HG02623 (cell line): Measurements from ENCODE around the gene CD200.
A peak's percentile ranks its signal among the peaks of the same experiment; 100 is the strongest.
"Not testable (repeated sequence)": the region's sequence is repeated elsewhere in the genome, so short reads cannot be mapped to it uniquely, and the experiment has no call there.

Experiments
- ATAC-seq: cut with Tn5 transposase; IDR thresholded peaks from one replicate; pipeline ENCODE4 v1.9.1; 2021; ENCODE audit warnings: moderate library complexity; ENCODE audit not compliant: unreplicated experiment

Gene CD200

DNA sequence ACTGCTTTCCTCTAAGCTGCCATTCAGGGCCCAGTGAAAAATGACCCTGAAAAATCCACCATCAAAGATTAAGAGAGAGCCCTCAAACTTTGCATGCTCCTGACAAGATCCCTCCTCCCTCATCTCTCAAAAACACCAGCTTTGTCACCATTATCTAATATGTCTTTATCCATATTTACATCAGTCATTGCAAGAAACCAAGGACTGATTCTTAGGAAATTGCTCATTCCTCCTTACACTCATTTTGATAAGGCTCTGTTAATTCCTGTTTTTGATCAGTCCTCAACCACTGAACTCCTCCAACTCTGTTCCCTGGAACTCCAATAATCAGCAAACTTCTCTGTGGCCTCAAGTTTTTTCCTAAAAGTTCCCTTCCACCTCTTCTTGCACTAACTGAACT is 51.8 kb downstream of the CD200 start:
- ATAC-seq: no peak

DNA sequence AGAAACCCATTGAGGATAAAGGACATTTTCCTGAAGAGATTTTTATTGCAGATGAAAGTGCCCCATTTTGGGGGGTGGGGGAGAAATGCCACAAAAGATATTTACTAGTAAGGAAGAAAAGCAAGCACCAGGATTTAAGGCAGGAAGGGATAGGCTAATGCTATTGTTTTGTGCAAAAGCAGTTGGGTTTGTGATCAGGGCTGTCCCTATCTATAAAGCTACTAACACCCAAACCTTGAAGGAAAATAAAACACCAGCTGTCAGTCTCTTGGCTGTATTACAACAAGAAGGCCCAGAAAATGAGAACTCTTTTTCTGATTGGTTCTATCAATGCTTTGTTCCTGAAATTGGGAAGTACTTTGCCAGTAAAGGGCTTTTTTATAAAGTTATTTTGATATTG is 56.0 kb downstream of the CD200 start:
- ATAC-seq: no peak

DNA sequence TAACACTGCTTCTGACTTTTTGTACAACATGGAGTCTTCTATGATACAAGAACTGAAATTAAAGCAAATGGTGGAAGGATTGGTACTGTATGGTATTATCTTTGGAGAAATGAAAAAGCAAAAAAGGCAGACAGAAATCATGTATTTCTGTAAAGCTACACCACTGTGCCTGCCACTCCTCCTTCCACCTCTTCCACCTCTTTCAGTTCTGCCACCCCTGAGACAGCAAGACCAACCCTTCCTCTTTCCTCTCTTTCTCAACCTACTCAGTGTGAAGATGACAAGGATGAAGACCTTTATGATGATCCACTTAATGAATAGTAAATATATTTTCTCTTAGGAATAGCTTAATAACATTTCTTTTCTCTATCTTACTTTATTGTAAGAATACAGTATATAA is 57.0 kb downstream of the CD200 start:
- ATAC-seq: no peak

DNA sequence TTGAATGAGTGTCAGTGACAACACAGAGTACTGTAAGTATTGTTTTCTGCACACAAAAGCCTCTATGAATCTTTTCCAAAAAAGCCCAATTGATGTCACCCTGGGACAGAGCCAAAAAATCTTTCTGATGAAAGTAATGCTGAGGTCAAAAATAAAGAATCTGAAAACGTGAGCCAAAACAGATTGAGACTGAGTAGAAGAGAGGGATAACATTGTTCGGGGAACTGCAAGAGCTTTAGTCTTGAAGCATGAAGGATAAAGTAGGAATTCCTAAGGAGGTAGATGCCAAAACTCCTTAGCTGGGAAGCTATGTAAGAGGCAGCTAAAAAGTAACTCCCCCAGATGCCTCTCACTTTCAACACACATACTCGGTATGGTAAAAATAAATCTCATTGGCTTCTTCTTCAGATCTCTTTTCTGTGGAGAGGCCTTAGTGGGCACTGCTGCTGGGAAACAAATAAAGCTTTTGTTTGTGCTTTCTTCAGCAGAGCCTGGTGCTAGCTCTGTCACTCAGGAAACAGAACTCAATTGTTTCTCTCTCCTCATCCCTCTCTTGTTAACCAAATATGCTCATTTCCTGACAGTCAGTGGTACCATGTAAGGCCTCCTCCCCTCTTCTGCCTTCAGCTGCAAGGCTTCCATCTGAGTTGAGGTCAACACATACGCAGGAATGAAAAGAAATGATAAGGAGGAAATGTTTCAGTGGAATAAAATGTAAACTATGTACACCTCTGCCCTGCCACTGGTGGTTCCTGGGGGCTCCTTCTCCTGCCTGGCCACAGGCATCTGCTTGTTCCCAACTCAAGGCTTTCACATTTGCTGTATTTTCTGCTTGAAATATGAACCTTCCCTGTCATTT is 58.1 kb downstream of the CD200 start:
- ATAC-seq: peak; percentile 67

DNA sequence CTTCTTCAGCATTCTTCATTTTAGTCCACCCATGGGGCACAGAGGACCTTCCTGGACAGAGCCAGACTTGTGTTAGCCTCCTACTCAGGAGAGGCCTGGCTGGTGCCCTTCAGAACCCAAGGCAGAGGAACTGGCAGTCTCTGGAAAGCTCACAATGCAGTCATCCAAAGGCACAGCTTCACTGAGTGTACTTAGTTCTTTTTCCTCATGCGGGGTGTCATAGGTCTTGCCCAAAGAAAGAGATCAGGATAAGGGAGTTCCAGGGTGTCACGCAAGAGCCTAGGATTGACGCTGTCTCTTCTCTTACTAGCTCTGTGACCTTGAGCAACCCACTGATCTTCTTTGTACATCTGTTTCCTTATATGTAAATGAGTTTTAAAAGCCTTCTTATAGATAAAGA is 58.7 kb downstream of the CD200 start:
- ATAC-seq: no peak

DNA sequence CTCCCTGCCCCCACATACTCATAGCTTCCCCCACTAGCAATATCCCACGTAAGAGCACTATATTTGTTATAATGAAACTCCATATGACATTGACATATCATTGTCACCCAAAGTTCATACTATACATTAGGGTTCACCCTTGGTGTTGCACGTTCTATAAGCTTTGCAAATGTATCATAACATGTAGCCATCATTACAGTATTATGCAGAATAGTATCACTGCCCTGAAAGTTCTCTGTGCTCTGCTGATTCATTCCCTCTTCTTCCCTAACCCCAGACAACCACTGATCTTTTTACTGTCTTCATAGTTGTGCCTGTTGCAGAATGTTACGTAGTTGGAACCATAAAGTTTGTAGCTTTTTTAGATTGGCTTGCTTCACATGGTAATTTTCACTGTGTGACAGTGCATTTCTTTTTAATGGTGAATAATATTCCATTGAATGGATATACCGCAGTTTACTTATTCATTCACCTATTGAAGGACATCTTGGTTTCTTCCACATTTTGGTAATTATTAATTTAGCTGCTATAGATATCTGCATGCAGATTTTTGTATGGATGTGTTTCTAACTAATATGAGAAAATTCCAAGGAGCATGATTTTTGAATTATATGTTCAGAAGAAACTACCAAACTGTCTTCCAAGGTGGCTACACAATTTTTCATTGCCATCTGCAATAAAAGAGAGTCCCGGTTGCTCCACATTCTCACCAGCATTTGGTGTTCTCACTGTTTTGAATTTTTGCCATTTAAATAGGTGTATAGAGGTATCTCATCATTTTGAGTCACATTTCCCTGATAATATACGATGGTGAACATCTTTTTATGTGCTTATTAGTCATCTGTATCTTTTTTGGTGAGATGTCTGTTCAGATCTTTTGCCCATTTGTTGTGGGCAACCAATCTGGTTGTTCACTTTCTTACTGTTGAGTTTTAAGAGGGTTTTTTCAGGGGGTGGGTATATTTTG is 59.7 kb downstream of the CD200 start:
- ATAC-seq: no peak

DNA sequence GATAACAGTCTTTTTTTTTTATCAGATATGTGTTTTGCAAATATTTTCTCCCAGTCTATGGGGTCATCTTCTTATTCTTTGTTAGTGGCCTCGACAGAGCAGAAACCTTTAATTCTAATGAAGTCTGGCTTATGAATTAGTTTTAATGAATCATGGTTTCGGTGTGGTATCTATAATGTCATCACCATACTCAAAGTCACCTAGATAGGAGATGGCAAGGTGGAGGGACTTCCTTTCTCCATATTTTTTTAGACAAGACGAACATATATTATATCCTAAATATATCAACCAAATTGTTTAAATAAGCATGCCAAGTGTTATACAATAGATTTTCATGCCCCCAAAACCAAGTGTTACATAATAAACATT is 60.4 kb downstream of the CD200 start:
- ATAC-seq: no peak

DNA sequence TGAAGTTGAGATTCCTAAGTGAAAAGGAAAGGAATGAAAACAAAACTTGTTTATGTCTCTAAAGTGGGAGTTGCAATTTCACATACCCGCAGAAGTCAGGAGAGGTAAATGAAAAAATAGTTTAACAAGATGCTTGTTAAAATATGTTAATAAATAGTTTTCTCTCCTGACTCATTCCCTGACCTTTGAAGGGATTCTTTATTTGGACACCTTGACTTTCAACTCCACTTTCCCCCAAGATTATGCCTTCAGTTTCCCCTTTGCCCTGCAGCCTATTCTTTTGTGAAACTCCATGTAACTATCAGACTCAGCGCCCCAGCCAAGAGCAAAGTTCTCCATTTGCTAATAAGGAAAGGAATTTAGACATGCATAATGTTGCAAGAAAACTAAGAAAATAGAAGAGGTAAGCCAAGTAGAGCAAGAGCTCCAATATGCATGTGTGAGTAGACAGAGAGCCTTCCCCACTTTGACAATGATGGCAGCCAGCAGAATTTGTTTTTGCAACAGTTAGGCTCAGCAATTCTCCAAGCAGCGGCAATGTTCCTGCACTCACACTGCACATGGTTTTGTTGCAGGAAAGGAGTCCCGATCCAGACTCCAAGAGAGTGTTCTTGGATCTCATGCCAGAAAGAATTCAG is 61.2 kb downstream of the CD200 start:
- no peak for ATAC-seq

DNA sequence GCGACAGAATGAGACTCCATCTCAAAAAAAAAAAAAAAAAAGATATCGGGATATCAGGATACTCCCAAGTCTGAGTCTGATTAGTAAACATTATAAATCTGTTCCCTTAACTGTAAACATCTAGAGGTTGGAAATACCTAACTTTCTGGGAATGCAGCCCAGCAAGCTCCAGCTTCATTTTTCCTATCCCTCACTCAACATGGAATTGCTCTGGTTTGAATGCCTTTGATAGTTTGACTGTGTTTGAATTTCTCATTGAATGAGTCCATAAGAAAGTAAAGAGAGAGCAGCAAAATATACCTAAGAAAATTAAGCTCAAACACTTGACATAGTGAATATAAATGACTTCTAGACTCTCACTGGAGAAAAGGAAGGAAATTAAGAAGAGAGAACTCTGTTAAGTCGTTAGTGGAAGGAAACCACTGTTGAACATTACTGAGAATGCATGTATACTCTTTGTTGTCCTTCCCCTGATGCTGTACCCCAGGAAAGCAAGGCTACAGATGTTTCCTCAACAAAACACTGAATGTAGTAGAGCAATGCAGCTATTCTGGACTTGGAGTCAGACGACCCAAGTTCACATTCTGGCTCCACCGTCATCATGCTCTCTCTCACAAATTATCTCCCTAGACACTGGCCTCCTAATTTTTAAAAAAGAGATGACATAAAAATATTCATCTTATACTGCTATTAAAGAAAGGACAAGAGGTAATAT is 62.4 kb downstream of the CD200 start:
- no peak for ATAC-seq

DNA sequence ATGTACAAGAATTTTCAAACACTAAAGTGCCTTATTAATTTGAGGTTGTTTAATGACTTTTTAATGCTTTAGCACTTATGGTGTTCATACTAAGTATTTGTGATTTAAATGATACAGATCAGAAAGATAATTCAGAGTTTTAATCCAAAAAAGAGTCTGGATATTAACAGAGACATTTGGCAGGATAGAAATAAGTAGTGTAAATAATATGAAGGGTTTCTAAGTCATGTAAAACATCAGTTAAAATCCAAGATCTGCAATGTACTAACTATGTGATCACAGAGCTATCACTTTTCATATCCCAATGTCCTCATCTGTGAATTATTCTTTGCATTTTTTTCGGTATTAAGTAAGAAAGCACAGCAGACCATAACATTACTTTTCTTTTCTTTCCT is 62.9 kb downstream of the CD200 start:
- no peak for ATAC-seq

DNA sequence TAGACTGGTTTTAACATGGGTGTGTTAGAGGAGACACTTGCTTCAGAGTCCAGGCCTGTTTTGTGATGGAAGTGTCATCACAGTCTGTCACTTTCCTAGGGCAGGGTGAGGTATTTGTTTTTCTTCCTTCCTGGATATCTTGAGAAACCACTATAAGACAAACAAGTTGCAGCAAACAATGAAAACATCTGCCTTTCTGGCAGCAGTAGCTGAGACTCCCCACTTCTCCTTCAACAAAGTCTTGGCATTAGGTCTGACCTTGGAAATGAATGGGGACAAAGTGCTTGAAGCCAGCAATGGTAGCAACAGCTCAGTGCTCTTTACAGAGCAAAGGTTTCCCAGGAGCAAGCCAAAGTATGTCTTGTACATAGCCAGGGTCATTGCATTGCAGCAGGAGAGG is 64.6 kb downstream of the CD200 start:
- ATAC-seq: no peak

DNA sequence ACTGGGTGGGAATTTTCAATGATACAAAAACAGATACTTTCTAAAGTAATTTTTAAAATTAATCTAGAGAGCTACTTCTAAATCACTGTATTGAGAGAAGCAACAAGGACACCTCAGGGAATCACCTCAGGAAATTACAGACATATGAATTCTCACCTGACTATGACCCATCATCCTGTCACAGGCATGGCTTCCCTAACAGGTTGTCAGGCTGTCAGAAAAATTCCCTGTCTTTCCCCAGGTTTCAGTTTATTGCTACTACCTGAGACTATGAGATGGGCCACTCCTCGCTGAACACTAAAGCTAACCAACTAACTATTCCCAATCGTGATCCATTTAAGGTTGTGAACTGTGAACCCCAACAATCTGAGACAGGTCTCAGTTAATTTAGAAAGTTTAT is 66.1 kb downstream of the CD200 start:
- no peak for ATAC-seq

DNA sequence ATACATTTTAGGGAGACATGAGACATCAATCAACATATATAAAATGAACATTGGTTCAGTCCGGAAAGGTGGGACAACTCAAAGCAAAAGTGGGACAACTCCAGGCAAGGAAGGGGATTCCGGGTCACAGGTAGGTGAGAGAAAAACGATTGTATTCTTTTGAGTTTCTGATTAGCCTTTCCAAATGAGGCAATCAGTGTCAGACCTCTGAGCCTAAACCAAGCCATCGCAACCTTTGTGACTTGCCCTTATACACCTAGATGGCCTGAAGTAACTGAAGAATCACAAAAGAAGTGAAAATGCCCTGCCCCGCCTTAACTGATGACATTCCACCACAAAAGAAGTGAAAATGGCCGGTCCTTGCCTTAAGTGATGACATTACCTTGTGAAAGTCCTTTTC is 66.6 kb downstream of the CD200 start:
- ATAC-seq: not testable (repeated sequence)

DNA sequence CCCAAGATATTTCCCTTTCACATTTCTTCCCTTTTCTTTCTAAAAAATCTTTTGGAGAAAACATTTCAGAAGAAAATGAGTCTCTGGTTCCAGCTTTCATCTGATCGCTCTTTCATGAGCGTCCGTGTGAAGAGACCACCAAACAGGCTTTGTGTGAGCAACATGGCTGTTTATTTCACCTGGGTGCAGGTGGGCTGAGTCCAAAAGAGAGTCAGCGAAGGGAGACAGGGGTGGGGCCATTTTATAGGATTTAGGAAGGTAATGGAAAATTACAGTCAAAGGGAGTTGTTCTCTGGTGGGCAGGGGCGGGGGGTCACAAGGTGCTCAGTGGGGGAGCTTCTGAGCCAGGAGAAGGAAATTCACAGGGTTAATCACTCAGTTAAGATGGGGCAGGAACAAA is 67.4 kb downstream of the CD200 start:
- ATAC-seq: not testable (repeated sequence)

DNA sequence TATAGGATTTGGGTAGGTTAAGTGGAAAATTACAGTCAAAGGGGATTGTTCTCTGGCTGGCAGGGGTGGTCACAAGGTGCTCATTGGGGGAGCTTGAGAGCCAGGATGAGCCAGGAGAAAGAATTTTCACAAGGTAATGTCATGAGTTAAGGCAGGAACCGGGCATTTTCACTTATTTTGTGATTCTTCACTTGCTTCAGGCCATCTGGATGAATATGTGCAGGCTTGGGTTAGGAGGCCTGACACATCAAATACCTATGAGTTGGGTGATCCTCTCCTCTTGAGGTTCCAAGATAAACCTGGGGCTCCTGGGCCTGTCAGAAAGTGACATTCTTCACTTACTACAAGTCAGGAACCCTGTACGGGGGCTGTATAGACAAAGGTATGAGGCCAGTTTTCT is 68.7 kb downstream of the CD200 start:
- no peak for ATAC-seq

DNA sequence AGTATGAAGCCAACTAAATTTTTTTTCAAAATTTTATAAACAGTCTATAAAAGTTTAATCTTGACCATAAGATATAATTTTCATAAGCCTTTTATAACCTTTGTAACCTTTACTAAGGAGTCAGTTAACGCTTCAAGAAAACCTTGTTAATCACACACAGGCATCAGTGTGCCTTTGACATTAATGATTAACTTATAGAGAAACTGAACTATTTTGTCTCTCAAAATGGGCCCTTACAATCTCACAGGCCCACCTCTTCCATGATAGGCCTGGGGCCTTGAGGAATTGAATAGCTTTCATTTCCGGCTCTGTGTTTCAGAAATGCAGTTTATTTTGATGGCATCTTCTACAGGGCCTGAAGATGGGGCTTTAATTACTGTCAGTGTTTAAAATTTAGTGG is 70.1 kb downstream of the CD200 start:
- ATAC-seq: no peak

DNA sequence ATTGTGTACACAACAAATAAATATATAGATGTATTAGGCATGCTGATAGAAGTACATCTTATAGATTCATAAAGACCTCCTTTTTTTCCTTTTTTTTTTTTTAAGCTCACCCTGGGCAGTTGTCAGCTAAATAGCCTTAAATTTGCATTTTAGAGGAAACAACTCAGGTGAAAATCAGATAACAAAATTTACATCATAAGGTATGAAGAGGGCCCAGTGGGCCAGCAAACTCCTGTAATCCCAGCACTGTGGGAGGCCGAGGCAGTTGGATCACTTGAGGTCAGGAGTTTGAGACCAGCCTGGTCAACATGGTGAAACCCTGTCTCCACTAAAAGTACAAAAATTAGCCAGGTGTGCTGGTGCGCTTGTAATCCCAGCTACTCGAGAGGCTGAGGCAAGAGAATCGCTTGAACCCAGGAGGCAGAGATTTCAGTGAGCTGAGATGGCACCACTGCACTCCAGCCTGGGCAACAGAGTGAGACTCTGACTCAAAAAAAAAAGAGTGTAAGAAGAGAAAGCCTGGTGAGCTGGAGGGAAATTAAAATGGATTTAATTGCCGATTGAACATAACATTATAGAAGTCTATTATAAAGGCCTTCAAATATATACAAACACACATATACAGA is 72.1 kb downstream of the CD200 start:
- not testable (repeated sequence) for ATAC-seq

DNA sequence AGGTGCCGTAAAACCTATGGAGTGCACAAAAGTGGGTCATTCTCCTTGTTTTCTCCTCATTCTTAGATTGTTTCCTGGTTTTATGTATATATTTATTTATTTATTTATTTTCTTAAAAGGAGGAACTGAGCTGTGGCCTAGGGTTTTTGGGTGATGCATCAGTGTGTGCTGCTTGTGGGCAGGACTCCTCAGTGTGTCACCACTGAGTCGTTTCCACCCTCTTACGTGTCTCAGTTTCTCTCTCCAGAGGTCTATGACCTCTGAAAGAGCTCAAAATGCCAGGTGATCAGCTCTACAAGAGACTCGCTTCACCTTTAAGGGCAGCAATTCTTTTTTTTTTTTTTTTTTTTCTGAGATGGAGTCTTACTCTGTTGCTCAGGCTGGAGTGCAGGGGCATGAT is 72.9 kb downstream of the CD200 start:
- no peak for ATAC-seq

DNA sequence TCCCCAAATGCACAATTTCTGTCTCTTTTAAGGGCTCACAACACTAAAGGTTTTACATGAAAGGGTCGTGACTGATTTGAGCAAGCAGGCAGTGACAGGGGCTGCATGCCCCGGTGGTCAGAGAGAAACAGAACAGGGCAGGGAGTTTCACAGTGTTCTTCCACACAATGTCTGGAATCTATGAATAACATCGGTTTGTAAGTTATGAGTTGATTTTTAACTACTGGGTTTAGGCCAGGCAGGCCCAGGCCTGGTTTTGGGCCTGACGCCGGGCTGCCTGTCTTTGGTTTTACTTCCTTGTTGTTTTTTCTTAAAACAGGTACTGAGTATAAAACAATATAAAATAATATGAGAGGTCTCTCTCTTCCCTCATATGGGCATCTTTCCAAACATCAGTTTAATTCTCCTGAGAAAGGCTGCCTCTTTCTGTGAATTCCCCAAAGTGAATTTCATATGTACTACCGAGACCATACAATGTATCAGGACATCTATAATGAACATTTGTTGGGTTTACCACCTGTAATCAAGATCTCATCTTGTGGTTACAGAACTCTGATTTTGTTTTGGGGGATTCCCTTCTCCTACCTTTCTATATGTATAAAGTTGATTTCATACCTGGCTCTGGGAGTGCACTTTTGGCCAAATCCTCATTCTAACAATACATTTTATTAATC is 74.4 kb downstream of the CD200 start:
- peak; percentile 43 for ATAC-seq
